IMR-90 (cell line): ENCODE measurements around the gene HOXA3. TPM values are rescaled to one million over a fixed set of nuclear protein-coding genes. Genes with fewer than 3 reads are reported as not detected.

Experiments
- ATAC-seq: fragments of 200-7000 bp; cut with Tn5 transposase; 2 replicates; pipeline ENCODE4 v1.9.1; 2020; ENCODE audit warnings: low read depth, mild to moderate bottlenecking, moderate library complexity
- BruUV-seq: library from RNA; stranded (reverse); fragments of 400-500 nt; replicated peaks from 2 replicates; lab custom pipeline; 2021; lab: Mats Ljungman, UMichigan
- CTCF ChIA-PET: fragments of 300-600 bp; formaldehyde crosslinking; extraction: SDS; loops from one replicate; lab custom pipeline; 2021; ENCODE audit warnings: antibody characterized with exemption; lab: Yijun Ruan, JAX
- POLR2A ChIA-PET: fragments of 300-600 bp; sonication (Branson Sonifier 250); formaldehyde crosslinking; loops from one replicate; lab custom pipeline; 2022; ENCODE audit warnings: antibody characterized with exemption; ENCODE audit not compliant: unreplicated experiment; lab: Charles Lee
- DNase-seq: peaks from one replicate; pipeline ENCODE4 v3.0.0; 2013
- H2AFZ ChIP-seq: replicated peaks from 2 replicates; pipeline ENCODE3; 2013; ENCODE audit warnings: low read length, mild to moderate bottlenecking; ENCODE audit not compliant: poor library complexity
- H2AK5ac ChIP-seq: 2 replicates; pipeline ENCODE4 v1.6.1; 2013; ENCODE audit warnings: low read depth, low read length, inconsistent platforms
- H2AK9ac ChIP-seq: replicated peaks from 2 replicates; pipeline ENCODE3; 2013; ENCODE audit warnings: mild to moderate bottlenecking, low read depth, low read length, moderate library complexity; ENCODE audit not compliant: poor library complexity
- H2BK120ac ChIP-seq: 2 replicates; pipeline ENCODE4 v1.6.1; 2013; ENCODE audit warnings: low read depth, low read length, inconsistent platforms
- H2BK15ac ChIP-seq: 3 replicates; pipeline ENCODE4 v1.6.1; 2013; ENCODE audit warnings: low read depth, low read length, inconsistent platforms
- H2BK20ac ChIP-seq: 2 replicates; pipeline ENCODE4 v1.6.1; 2013; ENCODE audit warnings: low read depth, mild to moderate bottlenecking, inconsistent platforms, low read length, moderate library complexity
- H2BK5ac ChIP-seq: 2 replicates; pipeline ENCODE4 v1.6.1; 2013; ENCODE audit warnings: mild to moderate bottlenecking, low read depth, low read length, inconsistent platforms; ENCODE audit not compliant: poor library complexity, severe bottlenecking
- H3K14ac ChIP-seq: replicated peaks from 2 replicates; pipeline ENCODE4 v1.6.1; 2013; ENCODE audit warnings: low read depth, low read length, inconsistent platforms
- H3K18ac ChIP-seq: 2 replicates; pipeline ENCODE4 v1.6.1; 2013; ENCODE audit warnings: low read depth, low read length, control low read depth
- H3K23ac ChIP-seq: 2 replicates; pipeline ENCODE4 v1.6.1; 2013; ENCODE audit warnings: low read depth, low read length, inconsistent platforms
- H3K27ac ChIP-seq: 2 replicates; pipeline ENCODE4 v1.5.1; 2013; ENCODE audit warnings: mild to moderate bottlenecking, control low read depth, low read length; ENCODE audit not compliant: insufficient read depth
- H3K27me3 ChIP-seq: 2 replicates; pipeline ENCODE4 v1.6.1; 2013; ENCODE audit warnings: low read length; ENCODE audit not compliant: control insufficient read depth, insufficient read depth
- H3K36me3 ChIP-seq: 2 replicates; pipeline ENCODE4 v1.6.1; 2013; ENCODE audit warnings: low read length, mixed read lengths; ENCODE audit not compliant: control insufficient read depth, insufficient read depth
- H3K4ac ChIP-seq: 2 replicates; pipeline ENCODE4 v1.6.1; 2013; ENCODE audit warnings: low read depth, low read length, inconsistent platforms
- H3K4me1 ChIP-seq: 2 replicates; pipeline ENCODE4 v1.6.1; 2013; ENCODE audit warnings: low read length, mixed read lengths; ENCODE audit not compliant: control insufficient read depth, insufficient read depth
- H3K4me2 ChIP-seq: 2 replicates; pipeline ENCODE4 v1.6.1; 2013; ENCODE audit warnings: low read depth, mild to moderate bottlenecking, control low read depth, low read length, moderate library complexity
- H3K4me3 ChIP-seq: 2 replicates; pipeline ENCODE4 v1.5.1; 2013; ENCODE audit warnings: low read depth, mild to moderate bottlenecking, control low read depth, low read length, moderate library complexity; ENCODE audit not compliant: insufficient read depth
- H3K56ac ChIP-seq: 2 replicates; pipeline ENCODE4 v1.6.1; 2013; ENCODE audit warnings: low read length, inconsistent platforms; ENCODE audit not compliant: insufficient read depth; ENCODE audit errors: extremely low read depth
- H3K79me1 ChIP-seq, 2 experiments: 2 replicates each; pipeline ENCODE4 v1.6.1; 2013; ENCODE audit warnings: low read length in 2 of 2, inconsistent platforms in 1 of 2, low read depth in 1 of 2
- H3K9ac ChIP-seq: 2 replicates; pipeline ENCODE4 v1.6.1; 2013; ENCODE audit warnings: low read depth, low read length, control low read depth
- H3K9me1 ChIP-seq: 2 replicates; pipeline ENCODE4 v1.6.1; 2013; ENCODE audit warnings: low read length, inconsistent platforms; ENCODE audit not compliant: insufficient read depth
- H3K9me3 ChIP-seq: 2 replicates; pipeline ENCODE4 v1.6.1; 2013; ENCODE audit warnings: low read length; ENCODE audit not compliant: control insufficient read depth, insufficient read depth
- H4K20me1 ChIP-seq: 2 replicates; pipeline ENCODE4 v1.6.1; 2013; ENCODE audit warnings: low read length, inconsistent platforms; ENCODE audit not compliant: insufficient read depth
- H4K5ac ChIP-seq: 2 replicates; pipeline ENCODE4 v1.6.1; 2013; ENCODE audit warnings: mild to moderate bottlenecking, low read depth, low read length, control low read depth
- H4K8ac ChIP-seq, 2 experiments: 2 replicates each; pipeline ENCODE4 v1.6.1; 2013; ENCODE audit warnings: low read depth in 2 of 2, low read length in 2 of 2, control low read depth in 1 of 2, inconsistent platforms in 1 of 2
- H4K91ac ChIP-seq: 2 replicates; pipeline ENCODE4 v1.6.1; 2013; ENCODE audit warnings: low read depth, low read length, inconsistent platforms; ENCODE audit not compliant: insufficient read depth
- CHD1 ChIP-seq: IDR thresholded peaks from 2 replicates; pipeline ENCODE4 v1.6.1; 2012; ENCODE audit warnings: low read depth, low read length, improper control_type of control experiment
- FOS ChIP-seq: fragments of 150-350 bp; IDR thresholded peaks from 2 replicates; pipeline ENCODE4 v1.6.1; 2016; ENCODE audit warnings: low read depth, low read length
- MAFK ChIP-seq: IDR thresholded peaks from 2 replicates; pipeline ENCODE4 v1.6.1; 2012; ENCODE audit warnings: low read depth, low read length, improper control_type of control experiment
- MAZ ChIP-seq: IDR thresholded peaks from 2 replicates; pipeline ENCODE4 v1.6.1; 2012; ENCODE audit warnings: low read depth, mild to moderate bottlenecking, low read length, improper control_type of control experiment, moderate library complexity, borderline replicate concordance
- POLR2A ChIP-seq: IDR thresholded peaks from 2 replicates; pipeline ENCODE4 v1.6.1; 2012; ENCODE audit warnings: mild to moderate bottlenecking, low read depth, low read length
- RCOR1 ChIP-seq: IDR thresholded peaks from 2 replicates; pipeline ENCODE4 v1.6.1; 2012; ENCODE audit warnings: mild to moderate bottlenecking, low read length, improper control_type of control experiment; ENCODE audit not compliant: insufficient replicate concordance
- SMC3 ChIP-seq: fragments of 150-350 bp; IDR thresholded peaks from 2 replicates; pipeline ENCODE4 v1.6.1; 2016; ENCODE audit warnings: low read depth, mild to moderate bottlenecking, antibody characterized with exemption, low read length, moderate library complexity
- WGBS, 2 experiments: methylation state at CpG; one replicate each; pipeline versions ENCODE4 v1.1.5 to v1.1.7; 2013; ENCODE audit warnings: missing lambda C conversion rate in 2 of 2; ENCODE audit not compliant: insufficient read length in 1 of 2; ENCODE audit errors: extremely low coverage in 2 of 2; 5-methylcytosine and 5-hydroxymethylcytosine counted together
- dilution Hi-C: fragments of 300-500 bp; cut with HindIII; formaldehyde crosslinking; loops from one replicate; pipeline ENCODE4 v1.14.3; 2018; ENCODE audit warnings: low sequenced_read_pairs; ENCODE audit not compliant: unreplicated experiment
- in situ Hi-C: fragments of 300-500 bp; cut with MboI; formaldehyde crosslinking; loops from 3 replicates; pipeline ENCODE4 v1.14.3; 2019; ENCODE audit warnings: low sequenced_read_pairs, inconsistent platforms, mixed read lengths
- intact Hi-C: fragments of 100-400 bp; cut with micrococcal nuclease; formaldehyde crosslinking; loops from 2 replicates; pipeline ENCODE4 v1.10.0; 2022
- polyA plus RNA-seq, 3 experiments: library from polyadenylated mRNA; depleted of rRNA; stranded (reverse); fragments of >200 nt; gene quantifications; 2 replicates each; pipeline ENCODE4 v1.2.3, GENCODE V29; 2012; ENCODE audit warnings: low replicate concordance in 1 of 3
- total RNA-seq: library from RNA; depleted of rRNA; stranded (reverse); fragments of >200 nt; gene quantifications from 2 replicates; pipeline ENCODE4 v1.2.3, GENCODE V29; 2012
- TF ChIP-seq, protein P1 (sequence below): fragments of 150-350 bp; IDR thresholded peaks from 2 replicates; pipeline ENCODE4 v1.6.1; 2017; ENCODE audit warnings: mild to moderate bottlenecking, antibody characterized with exemption, low read length, low read depth

Gene HOXA3
- total and polyA plus RNA-seq, 2 of the 4 experiments (the other 2 are of a cell fraction): 0.90 to 5.4 TPM

DNA sequence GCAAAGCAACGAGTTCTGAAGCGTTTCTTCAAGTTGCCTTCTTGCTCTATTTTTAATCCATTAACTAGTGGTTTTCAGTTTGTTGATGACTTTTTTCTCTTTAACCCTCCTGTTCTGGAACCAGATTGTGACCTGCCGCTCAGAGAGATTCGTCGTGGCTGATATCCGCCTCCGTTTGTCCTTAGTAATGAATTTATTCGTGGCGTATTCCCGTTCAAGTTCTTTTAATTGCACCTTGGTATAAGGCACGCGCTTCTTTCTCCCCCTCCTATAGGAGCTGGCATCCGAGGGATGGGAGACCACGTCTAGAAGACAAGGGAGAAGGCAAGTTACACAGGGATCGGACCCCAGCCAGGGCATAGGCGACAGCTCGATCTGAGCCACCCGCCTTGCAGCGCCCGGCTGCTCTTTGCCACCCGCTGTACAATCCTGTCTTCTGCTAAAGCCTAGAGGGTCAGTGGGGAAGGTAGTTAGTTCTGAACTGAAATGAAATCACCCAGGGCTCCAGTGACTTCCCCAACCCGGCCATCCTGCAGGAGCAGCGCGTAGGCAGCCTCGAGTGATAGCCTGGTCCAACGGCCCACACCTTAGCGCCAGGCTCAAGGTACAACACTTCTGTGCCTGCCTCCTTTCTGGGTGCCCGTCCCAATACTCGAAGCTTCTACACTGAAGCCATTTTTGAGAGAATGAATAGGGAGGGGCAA is 45.9 kb upstream of the HOXA3 start:
- peaks cover 5% of the 10 kb centered on the region; the same call in 1 of the 2 replicates for H3K9me3 ChIP-seq
- H3K4ac ChIP-seq: no peak overlapping the region
- no peak overlapping the region for H2BK120ac ChIP-seq
- peaks cover 86% of the 10 kb centered on the region for H3K27me3 ChIP-seq
- no peak overlapping the region for H3K27ac ChIP-seq
- no peak overlapping the region for H4K91ac ChIP-seq
- no peaks in the 10 kb centered on the region for H3K4me1 ChIP-seq
- no peak overlapping the region for H2BK20ac ChIP-seq
- BruUV-seq: no TSS peak
- no peak overlapping the region for H3K4me3 ChIP-seq
- H4K20me1 ChIP-seq: peaks cover 15% of the 10 kb centered on the region
- H4K5ac ChIP-seq: no peak overlapping the region
- H3K56ac ChIP-seq: no peak overlapping the region
- intact Hi-C loops (loop anchor here (5.0 to 10.0 kb wide), 7 partner anchors 464 to 1907 kb away; partner anchors contain the start of genes HIBADH and TAX1BP1), in situ Hi-C loops (loop anchor here (5.0 to 10.0 kb wide), 2 partner anchors 724 to 877 kb away; no protein-coding TSS in a partner anchor), dilution Hi-C loops (no loop called here)
- H3K9ac ChIP-seq: no peak overlapping the region
- POLR2A ChIA-PET: no interaction called here
- no peak overlapping the region for H3K14ac ChIP-seq
- CTCF ChIA-PET: interaction anchor here (1.0 kb wide), 1 partner anchor 404 kb away, joined by 3 read pairs; no protein-coding TSS in a partner anchor
- H2AK5ac ChIP-seq: no peak overlapping the region
- no peak overlapping the region for H2AK9ac ChIP-seq
- H3K36me3 ChIP-seq: no peaks in the 10 kb centered on the region
- DNase-seq (no peak), ATAC-seq (no peak)
- TF ChIP-seq POLR2A (no peak), MAZ (no peak), CHD1 (no peak), SMC3 (no peak), MAFK (no peak), RCOR1 (no peak), FOS (no peak)
- TF ChIP-seq, protein P1, sequence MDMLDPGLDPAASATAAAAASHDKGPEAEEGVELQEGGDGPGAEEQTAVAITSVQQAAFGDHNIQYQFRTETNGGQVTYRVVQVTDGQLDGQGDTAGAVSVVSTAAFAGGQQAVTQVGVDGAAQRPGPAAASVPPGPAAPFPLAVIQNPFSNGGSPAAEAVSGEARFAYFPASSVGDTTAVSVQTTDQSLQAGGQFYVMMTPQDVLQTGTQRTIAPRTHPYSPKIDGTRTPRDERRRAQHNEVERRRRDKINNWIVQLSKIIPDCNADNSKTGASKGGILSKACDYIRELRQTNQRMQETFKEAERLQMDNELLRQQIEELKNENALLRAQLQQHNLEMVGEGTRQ: no peak
- no peak overlapping the region for H3K18ac ChIP-seq
- H2BK15ac ChIP-seq: no peak overlapping the region
- WGBS, 2 experiments: 7% methylated on average over 3 of the region's 29 CpGs; no CpG with 5 or more reads in 1 of the 2 experiments
- no peak overlapping the region for H4K8ac ChIP-seq
- H3K23ac ChIP-seq: no peak overlapping the region; the same call in 1 of the 2 replicates
- no peaks in the 10 kb centered on the region for H3K79me1 ChIP-seq
- H3K9me1 ChIP-seq: 0 out of 2 replicates have a peak, but pooled peaks cover 5% of the 10 kb centered on the region
- no peak overlapping the region for H2BK5ac ChIP-seq
- no peak overlapping the region for H2AFZ ChIP-seq
- H3K4me2 ChIP-seq: no peak overlapping the region
